Nucleus accumbens (tissue), 56 donors: ENCODE data around the gene ABCC9.
"Not testable (repeated sequence)": the region's sequence is repeated elsewhere in the genome, so short reads cannot be mapped to it uniquely, and the experiment has no call there.

ENCODE experiments used
- DNase-seq, 56 donors: peaks; one replicate each; lab custom pipeline; 2025; lab: John Stamatoyannopoulos, UW

The ABCC9 gene

GRCh38 chr12:21938879-21939278 is 2.3 kb downstream of the ABCC9 start:
- DNase-seq: no peak

DNA sequence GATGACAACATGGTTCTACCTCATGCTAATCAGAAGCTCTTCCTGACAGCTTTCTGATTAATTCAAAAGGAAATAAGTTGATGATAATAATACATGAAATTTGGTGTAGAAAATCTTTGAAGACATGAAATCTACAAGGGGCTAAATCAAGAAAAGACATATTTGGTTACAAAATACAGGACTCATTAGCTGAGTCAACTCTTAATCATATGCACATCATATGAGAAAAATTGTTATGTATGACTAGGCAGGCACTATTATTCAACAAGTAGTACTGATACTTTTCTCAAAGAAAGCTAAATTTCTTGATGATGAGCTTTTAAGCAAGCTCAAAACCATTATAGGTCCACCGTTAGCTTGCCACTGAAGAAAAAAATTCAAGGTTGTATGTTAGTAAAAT is 7.1 kb downstream of the ABCC9 start:
- no peak for DNase-seq

- no peak for DNase-seq
Observed at GRCh38 chr12:21933656-21934055, 7.6 kb downstream of the ABCC9 start.

DNA sequence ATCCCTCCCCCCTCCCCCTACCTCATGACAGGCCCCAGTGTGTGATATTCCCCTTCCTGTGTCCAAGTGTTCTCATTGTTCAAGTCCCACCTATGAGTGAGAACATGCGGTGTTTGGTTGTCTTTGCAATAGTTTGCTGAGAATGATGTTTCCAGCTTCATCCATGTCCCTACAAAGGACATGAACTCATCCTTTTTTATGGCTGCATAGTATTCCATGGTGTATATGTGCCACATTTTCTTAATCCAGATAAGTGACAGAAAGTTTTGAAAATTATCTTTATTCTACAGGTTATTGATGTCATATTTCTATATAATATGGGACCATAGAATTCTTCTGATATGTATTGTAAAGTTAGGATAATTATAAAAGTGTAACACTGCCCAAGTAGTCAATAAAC is 11.3 kb downstream of the ABCC9 start:
- not testable (repeated sequence) for DNase-seq

DNA sequence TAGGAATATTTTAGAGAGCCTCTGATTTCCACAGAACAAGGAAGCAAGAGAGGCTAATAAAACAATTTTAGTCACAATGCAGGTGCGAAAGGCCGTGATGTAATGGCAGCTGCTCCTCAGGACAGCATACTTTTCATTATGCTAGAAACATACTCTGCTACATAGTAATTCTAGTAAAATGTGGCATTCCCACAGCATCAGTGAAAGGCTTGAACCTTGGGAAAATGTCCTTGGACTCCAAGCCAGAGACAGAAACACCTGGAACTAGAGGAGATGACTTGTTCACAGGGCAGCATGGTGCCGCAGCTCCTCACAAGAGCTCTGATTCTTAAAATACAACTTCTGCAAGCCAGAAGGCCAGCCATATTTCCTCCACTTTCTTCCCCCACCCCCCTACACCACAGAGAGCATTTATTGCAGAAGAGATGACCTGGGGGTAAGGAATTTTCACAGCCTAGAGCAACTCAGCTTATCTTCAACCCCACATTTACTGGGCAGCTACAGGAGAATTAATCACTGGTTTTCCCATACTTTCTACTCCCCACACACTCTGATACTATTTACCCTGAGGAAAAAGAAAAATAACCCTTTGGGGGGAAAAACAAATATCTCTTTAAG is 15.8 kb downstream of the ABCC9 start:
- no peak for DNase-seq

DNA sequence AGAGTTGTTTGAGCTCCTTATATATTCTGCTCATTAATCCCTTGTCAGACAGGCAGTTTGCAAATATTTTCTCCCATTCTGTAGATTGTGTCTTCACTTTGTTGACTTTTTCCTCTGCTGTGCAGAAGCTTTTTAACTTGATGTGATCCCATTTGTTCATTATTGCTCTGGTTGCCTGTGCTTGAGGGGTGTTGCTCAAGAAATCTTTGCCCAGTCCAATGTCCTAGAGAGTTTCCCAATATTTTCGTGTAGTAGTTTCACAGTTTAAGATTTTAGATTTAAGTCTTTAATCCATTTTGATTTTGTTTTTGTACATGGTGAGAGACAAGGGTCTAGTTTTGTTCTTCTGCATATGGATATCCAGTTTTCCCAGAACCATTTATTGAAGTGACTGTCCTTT is 19.8 kb downstream of the ABCC9 start:
- DNase-seq: no peak

- no peak for DNase-seq
Observed at GRCh38 chr12:21918456-21918855, 22.8 kb downstream of the ABCC9 start.

DNA sequence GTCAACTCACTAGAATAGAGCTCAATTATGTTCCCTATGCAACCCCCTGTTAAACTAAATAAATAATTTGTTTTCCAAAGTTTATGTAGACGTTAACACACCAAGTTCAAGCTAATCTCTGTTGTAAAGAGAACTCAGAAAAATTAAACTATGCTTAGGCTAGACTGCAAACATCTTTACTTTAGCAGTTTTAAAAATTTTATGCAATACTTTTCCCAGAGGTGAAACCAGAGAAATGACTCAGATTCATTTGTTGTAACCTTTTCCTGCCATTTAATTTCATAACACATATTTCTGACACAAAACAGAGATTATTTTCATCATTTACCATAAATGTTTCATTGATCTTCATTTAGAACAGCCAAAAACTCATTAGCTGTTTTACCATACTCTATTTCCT is 27.4 kb downstream of the ABCC9 start:
- DNase-seq: no peak

DNA sequence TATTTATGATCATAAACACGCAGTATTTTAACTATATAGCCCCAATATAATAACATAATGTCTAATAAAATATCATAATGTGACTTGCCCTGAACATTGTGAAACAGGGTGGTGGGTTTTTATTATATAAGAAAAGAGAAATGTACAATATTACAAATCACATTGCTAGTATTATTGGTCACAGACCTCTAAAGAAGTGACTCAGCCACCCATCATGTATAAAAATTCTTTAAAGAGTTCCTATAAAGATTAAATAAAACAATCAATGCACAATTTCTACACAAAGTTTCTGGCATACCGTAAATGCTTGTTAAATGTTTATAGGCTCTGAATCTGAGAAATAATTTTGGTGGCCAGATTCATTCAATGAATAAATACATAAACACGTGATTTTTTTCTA is 28.9 kb downstream of the ABCC9 start:
- no peak for DNase-seq

DNA sequence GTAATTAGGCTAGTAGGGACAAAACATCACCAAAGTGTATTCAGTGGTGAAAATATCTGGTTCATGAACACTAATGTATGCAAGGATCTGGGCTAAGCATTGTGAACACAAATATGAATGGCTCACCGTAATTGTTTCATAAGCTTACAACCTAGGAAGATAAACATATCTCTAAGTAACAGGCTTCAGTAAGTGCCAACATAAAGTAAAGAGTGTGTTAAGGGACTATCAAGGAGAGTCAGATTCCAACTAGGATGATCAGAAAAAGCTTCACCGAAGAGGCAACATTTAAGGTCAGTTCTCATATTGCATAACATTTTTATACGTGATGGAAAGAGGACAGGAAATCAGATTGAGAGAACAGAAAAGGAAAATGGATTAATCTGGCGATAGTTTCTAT is 29.4 kb downstream of the ABCC9 start:
- DNase-seq: no peak

DNA sequence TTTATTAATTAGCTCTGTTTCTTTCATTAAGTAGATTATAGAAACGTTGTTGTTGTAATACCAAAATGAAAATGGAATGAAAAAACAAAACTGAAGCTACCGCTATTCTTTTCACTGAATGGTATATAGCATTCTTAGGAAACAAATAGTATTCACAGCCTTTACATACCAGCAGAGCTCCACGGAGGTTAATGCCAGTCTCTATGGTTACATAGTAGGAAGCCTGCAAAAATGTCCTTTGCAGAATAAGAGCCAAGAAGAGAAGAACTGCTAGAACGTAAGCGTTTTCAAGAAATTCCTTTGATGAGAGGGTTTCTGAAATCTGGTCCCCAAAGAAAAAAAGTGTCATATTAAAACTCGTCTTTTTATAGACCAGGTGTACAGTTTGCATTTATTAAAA is 30.6 kb downstream of the ABCC9 start:
- no peak for DNase-seq

DNA sequence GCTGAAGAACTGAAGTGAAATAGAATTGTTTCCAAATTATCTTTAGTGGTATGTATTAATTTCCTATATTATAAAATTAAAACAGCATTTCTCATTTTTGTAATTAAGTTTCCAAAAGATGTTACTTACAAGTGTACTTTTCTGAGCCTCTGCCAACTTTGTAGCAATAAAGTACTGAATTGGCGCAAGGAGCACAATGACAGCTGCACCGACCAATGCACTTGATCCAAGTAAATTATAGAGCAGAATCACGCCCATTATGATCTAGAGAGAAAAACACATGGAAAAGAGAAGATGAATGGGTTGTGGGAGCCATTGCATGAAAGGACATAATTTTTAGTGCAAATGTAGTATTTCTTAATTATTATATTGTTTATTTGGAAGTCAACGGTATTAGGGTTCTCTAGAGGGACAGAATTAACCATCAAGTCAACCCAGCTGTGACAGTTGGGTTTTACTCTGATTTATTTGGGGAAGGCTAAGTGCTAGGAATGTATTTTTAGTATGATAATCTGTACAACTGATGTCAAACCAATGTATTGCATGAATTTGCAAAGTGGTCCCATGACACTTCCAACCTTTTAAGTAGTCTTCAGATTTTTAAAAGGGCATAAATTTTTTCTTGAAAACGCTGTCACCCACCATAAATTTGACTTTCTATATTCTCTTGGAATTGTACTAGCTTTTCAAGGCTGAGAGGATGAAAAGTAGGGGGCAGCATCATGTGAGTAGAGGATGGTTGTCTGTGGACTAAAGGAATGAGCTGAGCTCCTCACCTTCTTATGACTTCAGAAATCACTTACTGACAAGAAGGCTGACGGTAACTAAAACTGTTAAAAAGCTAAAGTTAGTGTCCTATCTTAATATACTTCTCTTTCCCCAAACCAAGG is 33.0 kb downstream of the ABCC9 start:
- no peak for DNase-seq

- DNase-seq: no peak
Observed at GRCh38 chr12:21906919-21907493, 34.2 kb downstream of the ABCC9 start.

DNA sequence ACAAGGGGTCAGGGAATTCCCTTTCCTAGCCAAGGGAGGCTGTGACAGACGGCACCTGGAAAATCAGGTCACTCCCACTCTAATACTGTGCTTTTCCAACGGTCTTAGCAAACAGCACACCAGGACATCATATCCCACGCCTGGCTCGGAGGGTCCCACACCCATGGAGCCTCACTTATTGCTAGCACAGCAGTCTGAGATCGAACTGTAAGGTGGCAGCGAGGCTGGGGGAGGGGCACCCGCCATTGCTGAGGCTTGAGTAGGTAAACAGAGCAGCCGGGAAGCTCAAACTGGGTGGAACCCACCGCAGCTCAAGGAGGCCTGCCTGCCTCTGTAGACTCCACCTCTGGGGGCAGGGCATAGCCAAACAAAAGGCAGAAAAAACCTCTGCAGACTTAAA is 41.7 kb downstream of the ABCC9 start:
- not testable (repeated sequence) for DNase-seq

DNA sequence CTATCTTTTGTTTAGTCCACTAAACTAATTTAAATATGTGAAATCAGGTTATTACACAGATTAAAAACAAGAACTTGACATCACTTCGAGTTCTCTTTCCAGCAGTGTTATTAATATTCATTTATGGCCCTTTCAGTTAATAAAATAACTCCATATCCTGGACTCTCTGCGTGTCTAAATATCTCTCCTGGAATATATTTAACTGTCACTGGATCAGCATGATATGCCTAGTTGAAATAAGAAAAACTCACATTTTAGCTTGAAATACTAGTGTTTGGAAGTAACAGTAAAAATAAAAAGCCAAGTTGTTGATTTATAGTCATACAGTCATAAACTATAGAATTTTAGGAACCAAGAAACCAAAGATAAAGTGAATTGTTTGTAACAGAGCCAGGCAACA is 45.6 kb downstream of the ABCC9 start:
- DNase-seq: no peak

GRCh38 chr12:21894792-21895595 is 46.2 kb downstream of the ABCC9 start:
- no peak for DNase-seq

- no peak for DNase-seq
Observed at GRCh38 chr12:21893924-21894323, 47.3 kb downstream of the ABCC9 start.

- DNase-seq: no peak
Observed at GRCh38 chr12:21892341-21892740, 48.9 kb downstream of the ABCC9 start.

DNA sequence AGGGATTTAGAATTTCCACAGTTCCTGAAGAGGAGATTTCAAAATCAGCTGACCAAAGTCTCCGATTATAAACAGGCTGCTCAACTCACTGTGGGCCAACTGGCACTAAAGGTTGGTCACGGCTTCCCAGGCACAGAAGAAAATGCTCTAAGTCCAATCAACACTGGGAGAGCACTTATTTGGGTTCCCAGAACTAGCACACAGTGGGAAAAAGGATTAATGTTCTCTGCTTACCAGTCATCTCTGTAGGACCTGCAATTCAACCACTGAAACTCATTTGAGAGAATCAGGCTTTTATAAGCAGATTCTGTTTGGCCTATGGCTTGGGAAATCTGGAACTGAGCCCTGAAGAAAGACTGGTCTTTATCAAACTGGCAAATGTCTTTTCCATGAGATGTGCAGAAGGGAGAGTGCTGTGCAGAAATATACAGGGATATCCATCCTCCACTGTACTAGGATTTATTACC is 49.4 kb downstream of the ABCC9 start:
- peak in 15 of 56 donors; percentile 1 to 53 (median 9) for DNase-seq

DNA sequence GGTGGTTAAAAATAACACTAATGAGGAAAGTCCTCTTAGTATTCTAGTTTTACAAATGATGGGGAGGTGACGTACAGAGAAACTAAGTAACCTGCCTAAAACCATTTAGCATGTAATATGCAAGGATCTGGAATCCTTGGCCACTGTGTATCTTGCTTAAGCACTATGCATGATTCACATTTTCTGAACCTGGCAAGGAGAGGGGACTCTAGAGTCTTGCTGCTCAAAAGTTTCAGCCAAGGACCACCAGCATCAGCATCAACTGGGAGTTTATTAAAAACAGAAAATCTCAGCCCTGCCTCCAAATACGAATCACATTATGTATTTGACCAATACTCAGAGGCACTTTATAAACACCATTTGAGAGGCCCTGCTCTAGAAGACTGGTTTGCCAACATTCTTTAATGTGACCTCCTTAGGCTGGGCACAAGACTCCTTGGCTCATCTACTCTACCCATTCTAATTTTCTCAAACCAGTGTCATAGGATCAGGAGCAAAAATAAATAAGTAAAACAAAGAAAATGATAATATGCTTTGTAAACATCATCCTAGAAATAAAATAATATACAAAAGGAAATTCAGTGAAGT is 52.9 kb downstream of the ABCC9 start:
- DNase-seq: no peak
